GM21737 (cell line): ENCODE measurements around the gene SUGCT.
"Not testable (repeated sequence)": the region's sequence is repeated elsewhere in the genome, so short reads cannot be mapped to it uniquely, and the experiment has no call there.

Experiments used
- ATAC-seq: cut with Tn5 transposase; IDR thresholded peaks from one replicate; pipeline ENCODE4 v1.9.1; 2021; ENCODE audit warnings: mild to moderate bottlenecking, moderate library complexity; ENCODE audit not compliant: unreplicated experiment

The SUGCT gene

GRCh38 chr7:40647719-40648118 is 512.9 kb downstream of the SUGCT start:
- no peak for ATAC-seq

DNA sequence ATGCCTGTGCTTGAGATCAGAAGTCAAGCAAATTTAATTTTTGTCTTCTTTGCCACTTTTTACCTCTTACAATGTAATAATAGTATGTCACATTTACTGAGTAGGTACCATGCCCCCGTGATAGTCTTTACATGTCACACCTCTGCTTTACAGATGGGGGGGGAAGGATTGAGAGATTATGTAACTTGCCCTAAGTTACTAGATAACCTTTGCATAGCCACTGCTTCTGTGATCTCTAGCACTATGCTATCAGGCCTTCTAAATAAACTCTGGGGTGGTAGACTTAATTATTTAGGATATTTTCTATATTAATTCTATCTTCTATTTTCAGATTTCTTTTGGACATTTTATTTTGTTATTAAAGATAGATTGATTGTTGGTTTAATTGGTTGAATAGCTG is 514.4 kb downstream of the SUGCT start:
- ATAC-seq = no peak

DNA sequence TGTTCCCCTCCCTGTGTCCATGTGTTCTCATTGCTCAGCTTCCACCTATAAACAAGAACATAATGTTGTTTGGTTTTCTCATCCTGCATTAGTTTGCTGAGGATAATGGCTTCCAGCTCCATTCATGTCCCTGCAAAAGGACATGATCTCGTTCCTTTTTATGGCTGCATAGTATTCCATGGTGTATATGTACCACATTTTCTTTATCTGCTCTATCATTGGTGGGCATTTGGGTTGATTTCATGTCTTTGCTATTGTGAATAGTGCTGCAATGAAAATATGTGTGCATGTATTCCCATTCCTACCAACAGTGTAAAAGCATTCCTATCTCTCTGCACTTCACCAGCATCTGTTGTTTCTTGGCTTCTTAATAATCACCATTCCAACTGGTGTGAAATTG is 516.1 kb downstream of the SUGCT start:
- not testable (repeated sequence) for ATAC-seq

GRCh38 chr7:40654171-40654570 is 519.4 kb downstream of the SUGCT start:
- no peak for ATAC-seq

- ATAC-seq = no peak
Observed at GRCh38 chr7:40655426-40655825, 520.6 kb downstream of the SUGCT start.

DNA sequence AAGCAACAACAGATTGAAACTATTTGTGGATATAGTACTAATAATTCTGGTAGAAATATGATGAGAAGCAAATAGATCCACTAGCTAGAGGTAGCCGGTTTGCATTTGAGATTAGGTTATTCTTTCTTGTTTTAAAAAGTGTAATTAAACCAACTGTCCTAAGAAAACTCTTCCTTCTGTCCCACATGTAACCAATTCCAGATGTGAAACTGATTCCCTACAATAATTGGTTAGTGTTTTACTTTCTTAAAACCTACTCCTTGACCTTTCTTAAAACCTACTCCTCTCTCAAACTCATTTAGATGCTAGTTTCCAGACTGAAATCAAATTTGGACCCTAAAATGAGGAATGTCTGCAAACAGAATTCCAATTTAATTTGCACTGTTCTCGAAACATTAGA is 521.5 kb downstream of the SUGCT start:
- no peak for ATAC-seq

DNA sequence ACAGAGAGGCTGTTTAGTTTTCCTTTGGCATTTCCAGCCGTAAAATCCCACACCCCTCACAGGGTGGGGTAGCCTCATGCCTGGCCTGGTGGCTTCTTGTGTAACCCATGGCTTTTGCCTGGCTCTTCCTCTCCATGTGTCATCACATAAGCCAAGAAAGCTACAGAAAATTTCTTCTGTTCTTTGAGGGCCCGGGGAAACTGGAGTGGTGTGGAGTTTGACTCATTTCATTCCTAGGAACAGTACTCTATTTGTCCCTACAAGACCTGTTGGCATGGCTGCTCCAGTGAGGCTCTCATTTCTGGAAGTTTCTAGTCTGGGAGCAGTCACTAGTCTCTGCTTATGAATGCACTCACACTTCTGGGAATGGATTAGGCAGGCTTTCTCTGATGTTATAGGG is 523.9 kb downstream of the SUGCT start:
- no peak for ATAC-seq

DNA sequence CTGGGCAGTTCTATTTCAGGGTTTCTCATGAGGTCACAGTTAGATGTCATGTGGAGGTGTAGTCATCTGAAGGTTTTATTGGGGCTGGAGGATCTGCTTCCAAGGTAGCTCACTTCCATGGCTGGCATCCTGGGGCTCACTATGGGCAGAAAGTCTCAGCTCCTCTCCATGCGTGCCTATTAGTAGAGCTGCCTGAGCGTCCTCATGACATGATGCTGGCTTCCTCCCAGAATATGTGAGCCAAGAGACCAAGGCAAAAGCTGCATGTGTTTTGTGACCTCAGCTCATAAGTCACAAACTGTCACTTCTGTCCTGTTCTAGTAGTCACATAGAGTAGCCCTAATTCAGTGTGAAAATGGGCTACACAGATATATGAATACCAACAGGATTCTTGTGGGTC is 524.4 kb downstream of the SUGCT start:
- no peak for ATAC-seq

DNA sequence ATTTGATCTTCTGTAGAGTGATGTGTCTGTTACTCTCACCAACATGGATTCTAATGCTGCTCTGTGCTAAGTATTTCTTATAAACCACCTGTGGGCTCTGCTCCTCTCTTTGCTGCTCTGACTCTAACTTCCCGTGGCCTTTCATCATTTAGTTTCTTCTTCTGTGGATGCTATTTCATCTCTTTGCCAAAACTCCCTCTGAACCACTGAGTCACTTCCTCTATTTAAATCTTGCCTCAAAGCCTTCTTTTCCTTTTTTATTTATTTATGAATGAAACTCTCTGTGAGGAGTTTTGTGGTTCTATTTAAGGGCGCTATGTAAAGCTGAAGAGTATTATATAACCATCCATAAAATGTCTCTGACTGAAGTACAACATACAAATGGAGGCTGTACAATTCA is 538.5 kb downstream of the SUGCT start:
- no peak for ATAC-seq

DNA sequence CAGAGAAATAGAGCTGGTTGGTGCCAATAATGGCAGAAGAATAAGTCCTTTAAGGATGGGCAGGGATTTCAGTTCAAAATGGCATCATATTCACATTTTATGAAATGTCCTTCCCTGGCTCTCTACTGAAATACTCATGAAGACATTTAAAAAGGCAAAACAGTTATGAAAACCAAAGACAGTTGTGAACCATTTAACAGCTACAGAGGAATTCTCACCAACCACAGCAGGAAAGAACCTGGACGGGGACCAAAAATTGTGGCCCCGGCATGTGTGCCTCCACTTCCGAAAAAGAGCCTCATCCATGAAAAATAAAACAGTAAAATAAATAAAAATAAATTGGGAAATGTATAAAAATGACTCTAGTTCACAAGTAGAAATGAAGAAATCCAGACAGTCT is 539.5 kb downstream of the SUGCT start:
- no peak for ATAC-seq

- ATAC-seq = no peak
Observed at GRCh38 chr7:40675741-40676140, 540.9 kb downstream of the SUGCT start.

GRCh38 chr7:40676221-40676620 is 541.4 kb downstream of the SUGCT start:
- ATAC-seq = no peak

GRCh38 chr7:40680657-40681056 is 545.9 kb downstream of the SUGCT start:
- ATAC-seq = peak; percentile 55

- no peak for ATAC-seq
Observed at GRCh38 chr7:40682696-40683095, 547.9 kb downstream of the SUGCT start.

- no peak for ATAC-seq
Observed at GRCh38 chr7:40694026-40694809, 559.4 kb downstream of the SUGCT start.

DNA sequence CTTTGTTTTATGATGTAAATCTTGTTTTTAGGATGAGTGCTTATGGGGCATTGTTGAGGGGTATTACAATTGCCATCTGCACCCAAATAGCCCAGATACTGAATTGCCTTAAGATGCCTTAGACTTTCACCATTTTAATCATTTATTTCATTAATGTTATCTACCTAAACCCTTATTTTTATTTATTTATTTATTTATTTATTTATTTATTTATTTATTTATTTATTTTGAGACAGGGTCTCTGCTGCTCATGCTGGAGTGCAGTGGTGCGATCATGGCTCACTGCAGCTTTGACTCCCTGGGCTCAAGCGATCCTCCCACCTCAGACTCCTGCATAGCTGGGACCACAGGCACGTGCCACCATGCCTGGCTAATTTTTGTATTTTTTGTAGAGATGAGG is 560.2 kb downstream of the SUGCT start:
- no peak for ATAC-seq

DNA sequence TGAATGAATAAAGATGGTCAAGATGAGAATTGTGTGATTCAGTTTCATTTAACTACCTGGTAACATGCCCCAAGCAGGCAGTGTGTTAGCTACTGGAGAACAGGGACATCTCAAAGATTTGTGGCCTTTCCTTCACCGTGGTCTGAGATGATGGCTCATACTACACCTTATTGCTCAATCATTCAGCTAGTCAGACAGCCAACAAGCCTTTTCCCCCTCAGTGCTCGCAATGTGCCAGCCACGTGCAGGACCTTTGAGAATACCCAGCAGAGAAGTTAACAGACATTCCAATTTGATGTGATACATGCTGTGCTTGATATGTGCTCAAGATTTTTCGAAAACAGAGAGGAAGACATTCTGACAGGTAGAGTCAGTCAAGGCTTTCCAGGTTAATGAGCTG is 562.8 kb downstream of the SUGCT start:
- ATAC-seq = no peak

DNA sequence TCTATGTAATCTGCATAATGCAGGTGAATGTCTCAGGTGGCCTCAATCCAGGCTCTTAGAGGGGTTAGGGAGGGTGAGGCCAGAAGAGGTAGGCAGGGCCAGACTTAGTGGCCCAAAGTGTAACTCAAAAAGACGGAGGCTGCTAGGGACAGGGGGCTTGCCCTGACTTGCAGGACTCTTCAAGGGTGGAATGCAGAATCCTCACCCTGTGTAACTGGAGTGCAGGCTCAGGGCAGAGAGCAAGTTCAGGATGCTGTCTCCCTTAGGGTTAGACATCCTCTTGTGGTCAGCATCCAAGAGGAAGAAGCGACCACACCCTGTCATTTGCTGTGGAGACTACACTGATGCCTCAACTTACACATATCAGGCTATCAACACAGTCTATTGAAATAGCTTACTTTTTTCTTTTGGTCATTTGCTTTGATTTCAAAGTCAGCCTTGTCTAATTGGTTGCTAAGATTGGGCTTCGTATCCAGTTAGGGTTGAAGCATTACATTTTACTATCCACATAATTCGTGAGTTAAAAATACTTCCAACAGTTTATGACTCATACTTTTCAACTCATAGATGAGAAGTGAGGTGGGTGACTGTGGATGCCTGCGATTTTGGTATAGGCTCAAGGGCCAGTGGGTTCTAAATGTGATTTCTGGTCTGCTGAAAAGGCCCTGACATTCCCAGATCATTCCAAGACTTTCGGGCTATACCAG is 563.6 kb downstream of the SUGCT start:
- ATAC-seq = no peak

DNA sequence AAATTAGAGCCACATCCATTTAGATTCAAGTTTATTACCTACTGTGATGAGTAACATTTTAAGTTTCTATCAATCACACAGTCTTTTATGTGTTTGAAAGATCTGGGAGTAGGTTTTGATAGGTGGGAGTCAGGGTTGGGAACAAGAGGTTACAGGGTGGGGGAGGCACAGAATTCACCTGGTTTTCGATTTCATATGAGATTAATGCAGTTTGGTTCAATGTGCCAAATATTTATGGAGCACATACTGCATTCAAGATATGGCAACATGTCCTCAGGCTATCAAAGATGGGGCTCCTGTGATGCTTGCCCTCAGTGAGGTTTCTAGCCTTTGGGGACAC is 564.1 kb downstream of the SUGCT start:
- ATAC-seq = no peak

DNA sequence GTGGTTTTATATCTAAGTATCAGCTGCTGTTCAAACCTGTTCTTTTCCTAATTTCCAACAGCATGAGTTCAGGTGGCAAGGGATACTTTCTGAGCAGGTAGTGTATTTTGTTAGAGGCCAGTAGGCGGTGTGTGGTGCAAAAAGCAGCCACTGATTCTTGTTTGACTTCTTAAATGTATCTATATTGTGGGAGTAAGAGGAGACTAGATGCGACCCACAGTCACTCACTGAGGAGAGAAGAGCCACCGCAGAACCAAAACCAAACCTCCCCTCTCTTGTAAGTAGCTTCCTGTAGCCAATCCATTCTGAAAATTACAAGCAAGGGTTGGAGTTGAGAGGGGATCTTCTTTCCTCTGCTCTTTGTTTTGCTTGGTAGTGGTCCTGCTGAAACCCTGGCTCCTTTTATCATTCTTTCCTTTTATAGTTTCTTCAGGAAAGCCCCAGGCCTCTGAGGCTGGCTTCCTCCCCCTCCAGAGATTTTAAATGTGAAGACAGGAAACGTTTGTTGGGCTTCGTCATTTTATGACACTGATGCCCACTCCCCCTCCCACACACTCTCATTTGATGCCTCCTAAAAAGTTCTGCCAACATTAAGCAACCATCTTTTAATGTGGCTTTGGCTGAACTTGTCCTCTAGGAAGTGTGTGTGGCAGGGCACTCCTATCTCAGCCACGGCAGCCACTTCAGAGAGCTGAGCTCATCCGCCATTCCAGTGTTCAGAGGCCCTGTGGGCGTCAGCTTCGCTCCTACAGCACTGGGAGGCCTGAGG is 566.0 kb downstream of the SUGCT start:
- no peak for ATAC-seq

GRCh38 chr7:40701836-40702551 is 567.2 kb downstream of the SUGCT start:
- ATAC-seq = no peak
